NCI-H2171 treated with DMSO at 0.1 percent for 48 hours (cell line): ENCODE results near the gene MYRIP.
A peak's percentile ranks its signal among the peaks of the same experiment; 100 is the strongest.

Source experiments
- DNase-seq: peaks from one replicate; lab custom pipeline; 2025; lab: John Stamatoyannopoulos, UW

MYRIP gene

GRCh38 chr3:40291471-40291870, 482.1 kb downstream of the MYRIP start:
- no peak for DNase-seq

- no peak for DNase-seq
Observed at GRCh38 chr3:40292637-40293349, 483.4 kb downstream of the MYRIP start.

- no peak for DNase-seq
Observed at GRCh38 chr3:40294434-40294833, 485.0 kb downstream of the MYRIP start.

- no peak for DNase-seq
Observed at GRCh38 chr3:40298075-40298474, 488.7 kb downstream of the MYRIP start.

- no peak for DNase-seq
Observed at GRCh38 chr3:40299130-40299720, 489.8 kb downstream of the MYRIP start.

GRCh38 chr3:40299721-40300335, 490.4 kb downstream of the MYRIP start:
- no peak for DNase-seq

GRCh38 chr3:40302784-40303183, 493.4 kb downstream of the MYRIP start:
- DNase-seq = no peak

- no peak for DNase-seq
Observed at GRCh38 chr3:40304352-40304751, 494.9 kb downstream of the MYRIP start.

- DNase-seq = no peak
Observed at GRCh38 chr3:40306336-40306735, 496.9 kb downstream of the MYRIP start.

- no peak for DNase-seq
Observed at GRCh38 chr3:40307176-40307575, 497.8 kb downstream of the MYRIP start.

GRCh38 chr3:40308725-40309417, 499.5 kb downstream of the MYRIP start:
- no peak for DNase-seq

GRCh38 chr3:40309418-40309924, 500.1 kb downstream of the MYRIP start, which contains the start of gene EIF1B:
EIF1B (plus strand) TSS chr3:40309707; CDS start chr3:40309942, 235 bp downstream.
- DNase-seq = peak; percentile 86
